ENCODE measurements around the gene SKAP1.

DNA sequence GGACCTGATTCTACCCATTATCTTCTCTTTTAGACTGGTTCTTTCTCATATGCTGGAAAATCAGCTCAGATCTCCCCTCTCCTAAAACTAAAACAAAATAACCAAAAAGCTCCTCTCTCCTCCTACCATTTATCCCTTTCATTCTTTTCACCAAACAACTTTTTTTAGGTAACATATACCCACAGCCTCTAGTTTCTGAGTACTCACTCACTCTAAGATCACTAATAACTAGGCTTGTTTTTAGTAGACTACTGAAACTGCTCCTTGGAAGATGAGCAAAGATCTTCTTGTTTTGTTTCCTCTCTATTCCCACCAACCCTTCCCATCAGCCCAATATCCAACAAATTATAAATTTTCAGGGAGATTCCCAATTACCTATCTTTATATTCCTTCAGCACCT, 129.0 kb downstream of the SKAP1 start:
- TF ChIP-seq, protein P1, sequence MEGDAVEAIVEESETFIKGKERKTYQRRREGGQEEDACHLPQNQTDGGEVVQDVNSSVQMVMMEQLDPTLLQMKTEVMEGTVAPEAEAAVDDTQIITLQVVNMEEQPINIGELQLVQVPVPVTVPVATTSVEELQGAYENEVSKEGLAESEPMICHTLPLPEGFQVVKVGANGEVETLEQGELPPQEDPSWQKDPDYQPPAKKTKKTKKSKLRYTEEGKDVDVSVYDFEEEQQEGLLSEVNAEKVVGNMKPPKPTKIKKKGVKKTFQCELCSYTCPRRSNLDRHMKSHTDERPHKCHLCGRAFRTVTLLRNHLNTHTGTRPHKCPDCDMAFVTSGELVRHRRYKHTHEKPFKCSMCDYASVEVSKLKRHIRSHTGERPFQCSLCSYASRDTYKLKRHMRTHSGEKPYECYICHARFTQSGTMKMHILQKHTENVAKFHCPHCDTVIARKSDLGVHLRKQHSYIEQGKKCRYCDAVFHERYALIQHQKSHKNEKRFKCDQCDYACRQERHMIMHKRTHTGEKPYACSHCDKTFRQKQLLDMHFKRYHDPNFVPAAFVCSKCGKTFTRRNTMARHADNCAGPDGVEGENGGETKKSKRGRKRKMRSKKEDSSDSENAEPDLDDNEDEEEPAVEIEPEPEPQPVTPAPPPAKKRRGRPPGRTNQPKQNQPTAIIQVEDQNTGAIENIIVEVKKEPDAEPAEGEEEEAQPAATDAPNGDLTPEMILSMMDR (conservative IDR thresholded peaks at IDR 0.05): no peak
- no peak for TF ChIP-seq ZFX (IDR thresholded peaks at IDR 0.05)

Measured in C4-2B (cell line).